Measurements from ENCODE around the gene SUSD3.

SUSD3 gene

GRCh38 chr9:93121316-93122241 lies 63.1 kb downstream of the SUSD3 start:
- DNase-seq (ENCODE audit: low read depth in 1 of 2, low spot score in 1 of 2): no peak

DNA sequence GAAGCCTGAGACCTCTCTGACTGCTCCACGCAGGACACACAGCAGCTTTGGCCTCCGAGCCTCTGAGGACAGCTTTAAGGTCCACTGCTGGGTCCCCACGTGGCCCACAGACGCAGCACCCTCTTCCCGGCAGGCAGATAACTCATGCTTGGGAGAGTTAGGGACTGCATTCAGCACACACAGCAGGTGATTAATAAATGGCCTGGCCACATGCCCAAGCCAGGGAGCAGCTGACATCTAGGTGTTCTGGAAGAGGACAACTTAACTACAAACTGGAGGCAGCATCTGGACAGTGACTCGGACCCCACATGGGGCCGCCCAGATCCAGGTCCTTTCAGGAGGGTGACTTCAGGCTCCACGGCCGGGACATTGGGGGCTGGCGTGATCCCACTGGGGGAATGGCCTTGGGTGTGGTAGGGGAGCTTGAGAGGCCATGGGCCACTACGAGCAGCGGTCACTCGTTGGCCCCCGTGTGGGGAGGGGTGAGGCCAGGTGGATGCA lies 64.3 kb downstream of the SUSD3 start:
- DNase-seq (ENCODE audit: low read depth in 1 of 2, low spot score in 1 of 2): no peak

- DNase-seq (ENCODE audit: low read depth in 1 of 2, low spot score in 1 of 2): no peak
Measured at GRCh38 chr9:93123561-93124283, 65.2 kb downstream of the SUSD3 start.

GRCh38 chr9:93124793-93125192 lies 66.3 kb downstream of the SUSD3 start:
- DNase-seq (ENCODE audit: low read depth in 1 of 2, low spot score in 1 of 2): no peak

- no peak for DNase-seq (ENCODE audit: low read depth in 1 of 2, low spot score in 1 of 2)
Measured at GRCh38 chr9:93125331-93125894, 66.9 kb downstream of the SUSD3 start.

- no peak for DNase-seq (ENCODE audit: low read depth in 1 of 2, low spot score in 1 of 2)
Measured at GRCh38 chr9:93126151-93126781, 67.8 kb downstream of the SUSD3 start.

GRCh38 chr9:93126825-93127368 lies 68.4 kb downstream of the SUSD3 start:
- no peak for DNase-seq (ENCODE audit: low read depth in 1 of 2, low spot score in 1 of 2)

DNA sequence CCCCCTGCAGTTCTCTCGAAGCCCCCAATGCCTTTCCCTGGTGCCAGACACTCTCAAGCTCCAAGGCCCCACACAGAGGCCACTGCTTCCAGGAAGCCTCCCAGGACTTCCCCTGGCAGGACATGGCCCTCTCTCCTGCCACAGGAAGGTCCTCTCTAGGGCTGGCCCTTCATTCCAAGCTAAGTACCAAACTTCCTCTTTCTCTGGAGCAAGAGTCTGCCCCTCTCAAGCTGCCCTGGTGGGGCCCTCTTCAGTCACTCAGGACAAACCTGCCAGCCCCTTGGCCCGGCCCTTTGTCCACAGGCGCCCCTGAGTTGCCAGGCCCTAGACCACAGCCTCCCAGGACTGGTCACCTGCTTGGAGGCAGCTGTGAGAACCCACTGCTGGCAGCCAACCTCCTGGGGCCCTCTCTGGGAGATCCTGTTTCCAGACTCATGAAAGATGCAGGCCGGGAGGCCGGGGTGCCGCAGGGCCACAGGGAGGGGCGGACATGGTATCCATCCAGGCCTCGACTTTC lies 69.0 kb downstream of the SUSD3 start:
- DNase-seq (ENCODE audit: low read depth in 1 of 2, low spot score in 1 of 2): no peak

- DNase-seq (ENCODE audit: low read depth in 1 of 2, low spot score in 1 of 2): no peak
Measured at GRCh38 chr9:93128011-93128714, 69.7 kb downstream of the SUSD3 start.

- DNase-seq (ENCODE audit: low read depth in 1 of 2, low spot score in 1 of 2): no peak
Measured at GRCh38 chr9:93128715-93129224, 70.3 kb downstream of the SUSD3 start.

DNA sequence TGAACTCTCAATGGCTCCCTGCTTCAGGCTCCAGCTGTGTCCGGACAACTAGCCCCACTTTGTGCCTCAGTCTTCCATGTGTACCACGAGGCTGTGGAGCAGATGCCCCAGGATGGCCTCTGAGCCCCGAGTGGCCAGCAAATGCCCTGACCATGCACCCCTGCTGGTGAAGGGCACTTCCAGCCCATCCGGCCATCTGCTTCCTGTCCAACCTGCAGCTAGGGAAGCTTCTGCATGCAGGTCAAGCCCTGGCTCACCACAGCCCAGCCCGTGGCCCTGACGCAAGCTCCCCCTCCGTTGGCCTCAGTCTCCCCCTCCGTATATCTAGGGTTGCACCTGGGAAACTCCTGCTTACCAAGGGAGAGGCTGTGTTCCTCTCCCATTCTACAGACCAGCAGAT lies 70.8 kb downstream of the SUSD3 start:
- DNase-seq (ENCODE audit: low read depth in 1 of 2, low spot score in 1 of 2): no peak

DNA sequence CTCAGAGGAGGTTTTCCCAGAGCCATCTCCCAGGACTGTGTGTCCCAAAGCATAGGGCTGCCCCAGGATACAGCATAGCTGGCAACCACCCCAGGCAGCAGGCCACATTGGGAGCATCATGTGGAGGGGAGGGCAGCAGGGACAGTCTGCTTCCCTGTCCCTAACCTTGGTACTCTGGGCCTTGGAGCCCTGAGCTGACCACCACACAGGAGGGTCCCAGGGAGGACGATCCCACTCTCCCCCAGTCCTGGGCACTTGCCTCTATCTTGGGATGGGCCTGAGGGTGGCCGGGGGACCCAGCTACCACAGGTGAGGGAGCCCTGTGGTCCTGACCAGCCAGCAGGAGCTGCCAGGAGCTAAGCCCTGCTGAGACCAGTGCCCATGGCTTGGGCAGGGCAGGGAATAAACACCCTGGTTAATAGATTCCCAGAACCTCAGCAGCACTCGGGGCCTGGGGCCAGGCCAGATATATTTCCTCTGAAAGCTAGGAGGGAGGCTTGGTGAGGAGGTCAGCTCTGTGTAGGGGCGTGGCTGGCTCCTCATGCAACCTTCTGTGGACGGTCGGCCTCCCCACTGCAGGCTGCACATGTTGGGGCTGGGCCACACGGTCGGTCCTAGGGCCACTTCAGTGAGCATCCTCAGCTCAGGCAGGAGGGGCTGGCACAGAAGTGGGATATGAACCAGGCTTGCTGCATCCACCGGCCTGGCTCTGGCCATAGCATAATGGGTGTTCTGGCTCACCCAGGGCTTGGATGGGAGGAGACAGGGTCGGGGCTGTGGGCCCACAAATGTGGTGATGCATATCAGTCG lies 71.4 kb downstream of the SUSD3 start:
- no peak for DNase-seq (ENCODE audit: low read depth in 1 of 2, low spot score in 1 of 2)

- DNase-seq (ENCODE audit: low read depth in 1 of 2, low spot score in 1 of 2): no peak
Measured at GRCh38 chr9:93130861-93131481, 72.5 kb downstream of the SUSD3 start.

- no peak for DNase-seq (ENCODE audit: low read depth in 1 of 2, low spot score in 1 of 2)
Measured at GRCh38 chr9:93131599-93132286, 73.2 kb downstream of the SUSD3 start.

GRCh38 chr9:93132287-93132927 lies 73.9 kb downstream of the SUSD3 start:
- no peak for DNase-seq (ENCODE audit: low read depth in 1 of 2, low spot score in 1 of 2)

DNA sequence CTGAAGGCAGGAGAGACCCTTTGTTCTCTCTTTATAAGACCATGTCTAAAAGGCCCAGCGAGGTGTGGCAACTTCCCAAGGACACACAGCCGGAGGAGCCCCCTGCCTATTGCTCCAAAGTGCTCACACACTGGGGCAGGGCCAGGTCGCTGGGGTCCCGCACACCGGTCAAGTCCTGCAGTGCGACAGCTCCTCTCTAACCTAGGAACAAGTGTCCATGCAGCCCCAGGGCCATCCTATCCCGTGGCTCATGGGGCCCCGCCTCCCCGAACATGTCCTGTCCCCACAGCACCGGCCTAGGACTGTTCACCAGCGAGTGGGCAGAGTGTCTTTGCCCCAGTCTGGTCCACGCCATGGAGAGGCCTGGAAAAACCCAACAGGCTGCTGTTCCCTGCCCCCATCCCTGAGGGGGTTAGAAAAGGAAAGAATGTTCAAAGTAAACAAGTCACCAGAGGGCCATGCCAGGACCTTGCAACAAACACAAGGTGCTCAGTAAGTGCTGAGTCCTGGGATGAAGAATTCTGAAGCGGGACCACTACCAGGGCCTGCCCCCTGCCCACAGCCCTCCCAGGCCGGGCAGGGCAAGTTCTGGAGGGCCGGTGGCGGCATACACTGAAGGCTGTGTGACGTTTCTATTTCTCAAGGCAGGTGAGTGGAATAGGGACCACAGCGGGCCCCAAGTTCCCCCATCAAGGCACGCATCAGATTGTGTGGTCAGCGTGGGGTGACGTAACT lies 74.6 kb downstream of the SUSD3 start:
- no peak for DNase-seq (ENCODE audit: low read depth in 1 of 2, low spot score in 1 of 2)

DNA sequence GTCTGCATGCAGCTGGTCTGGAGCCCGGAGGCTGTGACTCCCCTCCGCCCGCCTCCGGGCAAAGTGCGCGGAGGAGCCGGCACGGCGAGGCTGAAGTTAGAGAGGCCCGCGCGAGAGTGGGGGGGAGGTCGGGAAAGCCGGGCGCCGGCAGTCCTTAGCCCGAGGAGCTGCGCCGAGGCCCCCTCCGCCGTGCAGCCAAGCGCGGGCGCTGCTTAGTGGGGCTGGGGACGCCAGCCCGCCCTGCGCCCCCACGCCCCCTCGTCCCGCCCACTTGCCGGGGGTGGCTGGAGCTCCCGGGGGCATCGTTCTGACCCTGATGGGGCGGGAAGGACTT lies 75.1 kb downstream of the SUSD3 start:
- peak in 1 of 2 donors; percentile 30 for DNase-seq (ENCODE audit: low read depth in 1 of 2, low spot score in 1 of 2)

Data from activated T-helper 1 cell treated with anti-CD3 and anti-CD28 coated beads, Interleukin-2, amount 50 U/mL, for 16 hours (primary cell).